K562 (cell line): Measurements from ENCODE around the gene HNRNPD. TPM values are rescaled to one million over a fixed set of nuclear protein-coding genes. Genes with fewer than 3 reads are reported as not detected.

Source experiments
- COPS2 ChIP-seq: fragments of 450-650 bp; conservative IDR thresholded peaks from 2 replicates; pipeline ENCODE4 v1.6.1; 2016; ENCODE audit warnings: mild to moderate bottlenecking, moderate library complexity
- CTBP1 ChIP-seq: fragments of 450-650 bp; IDR thresholded peaks from 2 replicates; pipeline ENCODE4 v1.6.1; 2016; ENCODE audit warnings: borderline replicate concordance
- ELF1 ChIP-seq: fragments of 200-800 bp; sonication (Bioruptor generic); IDR thresholded peaks from 2 replicates; pipeline ENCODE4 v1.6.1; 2016; ENCODE audit warnings: missing genetic modification characterization, missing compliant biosample characterization
- ELF2 ChIP-seq: fragments of 250-450 bp; sonication (Bioruptor Pico); IDR thresholded peaks from 2 replicates; pipeline ENCODE4 v1.5.0; 2021; ENCODE audit warnings: mild to moderate bottlenecking
- ETS2 ChIP-seq: IDR thresholded peaks from 2 replicates; pipeline ENCODE4 v1.6.1; 2016; ENCODE audit warnings: borderline replicate concordance, missing genetic modification characterization, mild to moderate bottlenecking, moderate library complexity, missing compliant biosample characterization; ENCODE audit not compliant: poor library complexity, severe bottlenecking
- FIP1L1 ChIP-seq: fragments of 200-400 bp; formaldehyde crosslinking; IDR thresholded peaks from 2 replicates; pipeline ENCODE4 v1.6.1; 2018; ENCODE audit warnings: mild to moderate bottlenecking, low read depth, low read length; ENCODE audit not compliant: poor library complexity, severe bottlenecking
- HMG20A ChIP-seq: fragments of 450-650 bp; formaldehyde crosslinking; conservative IDR thresholded peaks from 2 replicates; pipeline ENCODE4 v1.4.0; 2020; ENCODE audit warnings: mild to moderate bottlenecking, mixed read lengths
- IRF2 ChIP-seq: sonication (generic); formaldehyde crosslinking; IDR thresholded peaks from 2 replicates; pipeline ENCODE4 v1.8.1; 2022; ENCODE audit warnings: mild to moderate bottlenecking, missing genetic modification reagents
- MECOM ChIP-seq: fragments of 250-450 bp; sonication (Bioruptor Pico); IDR thresholded peaks from 2 replicates; pipeline ENCODE4 v1.8.0; 2022; ENCODE audit warnings: inconsistent platforms
- MLLT1 ChIP-seq, 2 experiments: fragments of 450-650 bp; IDR thresholded peaks; 2 replicates each; pipeline ENCODE4 v1.6.1; 2016
- NFIC ChIP-seq: fragments of 450-650 bp; IDR thresholded peaks from 2 replicates; pipeline ENCODE4 v1.6.1; 2017; ENCODE audit warnings: mild to moderate bottlenecking, inconsistent platforms
- PCBP1 ChIP-seq: fragments of 200-400 bp; formaldehyde crosslinking; IDR thresholded peaks from 2 replicates; pipeline ENCODE4 v1.6.1; 2018; ENCODE audit warnings: mild to moderate bottlenecking, low read depth, low read length; ENCODE audit not compliant: poor library complexity, severe bottlenecking
- PKNOX1 ChIP-seq: fragments of 450-650 bp; IDR thresholded peaks from 2 replicates; pipeline ENCODE4 v1.6.1; 2016
- POLR2A ChIP-seq: fragments of 450-650 bp; conservative IDR thresholded peaks from 2 replicates; pipeline ENCODE4 v1.6.1; 2016
- RBM22 ChIP-seq: fragments of 200-400 bp; formaldehyde crosslinking; IDR thresholded peaks from 2 replicates; pipeline ENCODE4 v1.6.1; 2018; ENCODE audit warnings: low read length, low read depth; ENCODE audit not compliant: poor library complexity, severe bottlenecking
- RUNX1 ChIP-seq: sonication (generic); IDR thresholded peaks from 2 replicates; pipeline ENCODE4 v1.6.1; 2016; ENCODE audit warnings: antibody characterized with exemption, low read depth
- THRB ChIP-seq: fragments of 450-650 bp; formaldehyde crosslinking; conservative IDR thresholded peaks from 2 replicates; pipeline ENCODE4 v1.4.0; 2022; ENCODE audit warnings: mild to moderate bottlenecking, missing genetic modification characterization
- VEZF1 ChIP-seq: fragments of 200-800 bp; sonication (Bioruptor generic); IDR thresholded peaks from 2 replicates; pipeline ENCODE4 v1.6.1; 2017; ENCODE audit warnings: missing genetic modification characterization, missing compliant biosample characterization
- ZFP91 ChIP-seq: sonication (generic); formaldehyde crosslinking; IDR thresholded peaks from 2 replicates; pipeline ENCODE4 v1.8.0; 2022; ENCODE audit warnings: mild to moderate bottlenecking, missing genetic modification reagents
- ZNF175 ChIP-seq: fragments of 200-800 bp; sonication (Bioruptor generic); IDR thresholded peaks from 2 replicates; pipeline ENCODE4 v1.6.1; 2016; ENCODE audit warnings: low read depth, mild to moderate bottlenecking, missing genetic modification characterization, missing compliant biosample characterization
- ZNF644 ChIP-seq: fragments of 200-800 bp; sonication (Bioruptor generic); IDR thresholded peaks from 2 replicates; pipeline ENCODE4 v1.6.1; 2016; ENCODE audit warnings: low read depth, missing genetic modification characterization, missing compliant biosample characterization
- polyA plus RNA-seq, 8 experiments: library from polyadenylated mRNA; depleted of rRNA in 4 of 8; stranded (reverse) in 5 of 8; unstranded in 3 of 8; fragments of >200 nt; fragmentation: Nextera tagmentation in 2 of 8; fragmentation: Illumina TruSeq in 1 of 8; extraction: Ambion mirVana in 2 of 8; extraction: Trizol in 1 of 8; gene quantifications; 2 replicates each; pipeline versions ENCODE4 v1.2.1 to v1.2.3, GENCODE V29; 2011 to 2014; ENCODE audit warnings: inconsistent platforms in 1 of 8, missing spikeins in 1 of 8
- total RNA-seq, 7 experiments: library from RNA; depleted of rRNA in 6 of 7; stranded (reverse); fragments of >200 nt in 6 of 7; fragmentation: Illumina TruSeq in 2 of 7; extraction: Trizol in 2 of 7; gene quantifications; 2 replicates each; pipeline versions ENCODE4 v1.2.1 to v1.2.3, GENCODE V29; 2011 to 2021; ENCODE audit warnings: low replicate concordance in 1 of 7

Gene HNRNPD
- total and polyA plus RNA-seq, 9 of the 15 experiments (the other 6 are each of a cell fraction or from before 2014, with no cell fraction given): 92.4 to 955 (median 160) TPM

- no peak for TF ChIP-seq HMG20A (CRISPR knock-in tag)
- no peak for TF ChIP-seq ZFP91 (CRISPR knock-in tag)
- TF ChIP-seq ZNF644 (tag): no peak
- TF ChIP-seq CTBP1: no peak
- no peak for TF ChIP-seq FIP1L1
- TF ChIP-seq PKNOX1: peak; percentile 33
- peak; percentile 71 for TF ChIP-seq POLR2A
- no peak for TF ChIP-seq ELF2 (CRISPR knock-in tag)
- no peak for TF ChIP-seq ETS2 (tag)
- no peak for TF ChIP-seq IRF2 (CRISPR knock-in tag)
- TF ChIP-seq PCBP1: no peak
- TF ChIP-seq COPS2: no peak
- TF ChIP-seq MECOM (CRISPR knock-in tag): no peak
- no peak for TF ChIP-seq ZNF175 (CRISPR knock-in tag)
- peak; percentile 84 for TF ChIP-seq THRB (CRISPR knock-in tag)
- TF ChIP-seq VEZF1 (CRISPR knock-in tag): no peak
- TF ChIP-seq ELF1 (tag): peak; percentile 17; the same call in 1 of the 2 replicates
- TF ChIP-seq RUNX1: no peak
- no peak for TF ChIP-seq RBM22
- TF ChIP-seq MLLT1 (IDR thresholded peaks at IDR 0.05): peak in 1 of 2 experiments; percentile 60; a peak in 2 of 4 replicates
- 0 out of 2 replicates have a peak, but pooled peaks have one; percentile 7 for TF ChIP-seq NFIC
Observed at GRCh38 chr4:82372517-82373485, 990 bp downstream of the HNRNPD start (continued).
